Kidney (tissue), 14 donors: ENCODE results near the gene TTLL8. TPM values are rescaled to one million over a fixed set of nuclear protein-coding genes. Genes with fewer than 3 reads are reported as not detected.

ENCODE experiments used
- DNase-seq, 5 donors: peaks; one replicate each; pipeline ENCODE4 v3.0.0-alpha.2; 2013 to 2020
- FAIRE-seq: peaks from 2 replicates; lab custom pipeline; 2012; peaks lifted over from hg19 to GRCh38; lab: Jason Lieb, UNC
- H3K27ac ChIP-seq, 2 donors: one replicate each; pipeline ENCODE4 v1.7.0; 2013; ENCODE audit warnings: low read depth in 2 of 2, low read length in 2 of 2, inconsistent platforms in 1 of 2
- H3K27me3 ChIP-seq: one replicate; pipeline ENCODE4 v1.7.1; 2013; ENCODE audit warnings: low read length, inconsistent platforms; ENCODE audit not compliant: control insufficient read depth, insufficient read depth
- H3K36me3 ChIP-seq, 3 donors: one replicate each; pipeline versions ENCODE4 v1.7.0 to v1.7.1; 2013; ENCODE audit warnings: low read length in 3 of 3, control low read depth in 1 of 3, inconsistent platforms in 1 of 3; ENCODE audit not compliant: insufficient read depth in 3 of 3, control insufficient read depth in 2 of 3
- H3K4me1 ChIP-seq, 3 donors: one replicate each; pipeline versions ENCODE4 v1.7.0 to v1.7.1; 2013; ENCODE audit warnings: low read length in 3 of 3, inconsistent platforms in 1 of 3, low read depth in 1 of 3; ENCODE audit not compliant: control insufficient read depth in 2 of 3, insufficient read depth in 2 of 3
- H3K4me3 ChIP-seq, 3 donors: one replicate each; pipeline versions ENCODE4 v1.7.0 to v1.8.1; 2013; ENCODE audit warnings: low read length in 3 of 3, control low read depth in 1 of 3, inconsistent platforms in 1 of 3
- H3K9ac ChIP-seq, 3 donors: one replicate each; pipeline versions ENCODE4 v1.7.0 to v1.7.1; 2013; ENCODE audit warnings: low read length in 3 of 3, control low read depth in 1 of 3, inconsistent platforms in 1 of 3
- H3K9me3 ChIP-seq, 3 donors: one replicate each; pipeline versions ENCODE4 v1.7.0 to v1.7.1; 2013; ENCODE audit warnings: low read length in 3 of 3, control low read depth in 1 of 3, inconsistent platforms in 1 of 3; ENCODE audit not compliant: control insufficient read depth in 2 of 3, insufficient read depth in 1 of 3
- CTCF ChIP-seq: IDR thresholded peaks from 3 replicates; pipeline ENCODE4 v1.5.1; 2012; ENCODE audit warnings: mild to moderate bottlenecking, moderate library complexity, borderline replicate concordance; ENCODE audit not compliant: insufficient read depth; ENCODE audit errors: extremely low read depth
- intact Hi-C: fragments of 100-400 bp; cut with DNase I; formaldehyde crosslinking; loops from one replicate; pipeline ENCODE4 v1.11.1; 2022
- polyA plus RNA-seq: library from polyadenylated mRNA; stranded (reverse); fragments of 350-450 nt; fragmentation: Illumina TruSeq; extraction: RNeasy Lipid Tissue Mini Kit (QIAGEN cat#74804); gene quantifications from one replicate; pipeline ENCODE4 v1.2.3, GENCODE V29; 2014; ENCODE audit warnings: low read depth, low replicate concordance; ENCODE audit not compliant: insufficient read depth
- total RNA-seq: library from RNA; stranded (reverse); fragmentation: NEBNext Ultra II Directional; extraction: Animal tissue kit (Norgen Biotek cat#: 25700); gene quantifications from one replicate; pipeline ENCODE4 v1.2.1, GENCODE V29; 2021
- donor health status: control.
- donor health status: control.
- donor health status: control.
- donor health status: control.
- donor health status: control.
- donor health status: DM: yes; HTN: yes; CAD: no.
- donor health status: Normal renal cell carcinoma (clear cell type).

TTLL8 gene
- total and polyA plus RNA-seq, 2 donors from 2014 or later, result not detected

- no peak overlapping the region for H3K27ac ChIP-seq
- FAIRE-seq (no peak), DNase-seq (no peak)
- peaks cover 0 to 2% (median 0%) of the 10 kb centered on the region in 3 donors for H3K4me1 ChIP-seq
- no peaks in the 10 kb centered on the region for H3K27me3 ChIP-seq
- H3K9me3 ChIP-seq, result peaks cover 0 to 9% (median 0%) of the 10 kb centered on the region in 3 donors
- intact Hi-C loops, result no loop called here
- no peak overlapping the region for H3K4me3 ChIP-seq
- no peak overlapping the region for H3K9ac ChIP-seq
- no peak for TF ChIP-seq CTCF
- no peaks in the 10 kb centered on the region for H3K36me3 ChIP-seq
These were observed 63.1 kb downstream of the TTLL8 start for GRCh38 chr22:49995041-49995360.

- Histone ChIP-seq H3K27ac (no peak overlapping the region), H3K36me3 (no peaks in the 10 kb centered on the region), H3K4me1 (peaks cover 0 to 2% (median 0%) of the 10 kb centered on the region in 3 donors), H3K4me3 (no peak overlapping the region), H3K9me3 (peaks cover 0 to 9% (median 0%) of the 10 kb centered on the region in 3 donors), H3K9ac (no peak overlapping the region), H3K27me3 (no peaks in the 10 kb centered on the region)
- DNase-seq (no peak), FAIRE-seq (no peak)
- intact Hi-C loops, result no loop called here
- TF ChIP-seq CTCF, result no peak
These were observed 63.6 kb downstream of the TTLL8 start for GRCh38 chr22:49994361-49995040.

GRCh38 chr22:49993649-49994360 is 64.3 kb downstream of the TTLL8 start:
- FAIRE-seq (no peak), DNase-seq (no peak)
- TF ChIP-seq CTCF, result no peak
- intact Hi-C loops, result no loop called here
- Histone ChIP-seq H3K4me1 (peaks cover 0 to 2% (median 0%) of the 10 kb centered on the region in 3 donors), H3K27me3 (no peaks in the 10 kb centered on the region), H3K9me3 (peaks cover 0 to 9% (median 0%) of the 10 kb centered on the region in 3 donors), H3K4me3 (no peak overlapping the region), H3K9ac (no peak overlapping the region), H3K27ac (no peak overlapping the region), H3K36me3 (no peaks in the 10 kb centered on the region)
